Measurements from ENCODE around the gene PDS5B.

- TF ChIP-seq CTCF (IDR thresholded peaks at IDR 0.05; ENCODE audit: low read depth, low read length, poor library complexity, severe bottlenecking) = no peak
- TF ChIP-seq EZH2phosphoT487 (IDR thresholded peaks at IDR 0.05; ENCODE audit: borderline replicate concordance, low read length) = no peak
Observed at GRCh38 chr13:32745509-32745908, 159.3 kb downstream of the PDS5B start.

Measured in DOHH2 (cell line).